Stimulated activated CD4-positive, alpha-beta T cell treated with anti-CD3 and anti-CD28 coated beads, Interleukin-2, amount 100 ng/mL, for 24 hours (primary cell): ENCODE data around the gene APOA4.
A peak's percentile ranks its signal among the peaks of the same experiment; 100 is the strongest.
"Not testable (repeated sequence)": the region's sequence is repeated elsewhere in the genome, so short reads cannot be mapped to it uniquely, and the experiment has no call there.

ENCODE experiments used
- DNase-seq, 2 donors: peaks; one replicate each; pipeline ENCODE4 v3.0.0-alpha.2; 2020

APOA4 gene

GRCh38 chr11:116847612-116848011 lies 24.5 kb upstream of the APOA4 start:
- DNase-seq, result no peak

- DNase-seq, result no peak
Measured at GRCh38 chr11:116844722-116845121, 21.6 kb upstream of the APOA4 start.

GRCh38 chr11:116843661-116844060 lies 20.6 kb upstream of the APOA4 start:
- DNase-seq, result no peak

GRCh38 chr11:116842909-116843308 lies 19.8 kb upstream of the APOA4 start:
- DNase-seq, result no peak

- DNase-seq, result no peak
Measured at GRCh38 chr11:116842117-116842516, 19.0 kb upstream of the APOA4 start.

- no peak for DNase-seq
Measured at GRCh38 chr11:116840746-116841296, 17.7 kb upstream of the APOA4 start.

- no peak for DNase-seq
Measured at GRCh38 chr11:116840224-116840745, 17.2 kb upstream of the APOA4 start.

GRCh38 chr11:116838321-116839084 lies 15.4 kb upstream of the APOA4 start:
- DNase-seq, result no peak

GRCh38 chr11:116837231-116838091 lies 14.4 kb upstream of the APOA4 start, which contains the start of gene APOA1:
Gene APOA1 (minus strand): TSS chr11:116837622. CDS start chr11:116837387, 235 bp downstream.
- DNase-seq, result no peak

- DNase-seq, result no peak
Measured at GRCh38 chr11:116836632-116836991, 13.5 kb upstream of the APOA4 start.

GRCh38 chr11:116835791-116836631 lies 12.9 kb upstream of the APOA4 start:
- DNase-seq, result peak; percentile 74 to 83

- peak in 1 of 2 donors; percentile 10 for DNase-seq
Measured at GRCh38 chr11:116835042-116835772, 12.1 kb upstream of the APOA4 start.

GRCh38 chr11:116834535-116835041 lies 11.5 kb upstream of the APOA4 start:
- not testable (repeated sequence) for DNase-seq

- no peak for DNase-seq
Measured at GRCh38 chr11:116833816-116834534, 10.9 kb upstream of the APOA4 start.

- DNase-seq, result no peak
Measured at GRCh38 chr11:116833491-116833815, 10.3 kb upstream of the APOA4 start.

- no peak for DNase-seq
Measured at GRCh38 chr11:116832350-116833290, 9.5 kb upstream of the APOA4 start.

GRCh38 chr11:116831790-116832349 lies 8.8 kb upstream of the APOA4 start:
- DNase-seq, result no peak

- DNase-seq, result no peak
Measured at GRCh38 chr11:116830184-116830912, 7.2 kb upstream of the APOA4 start.
